NB4 (cell line): Measurements from ENCODE around the gene NRDE2.

Source experiments
- CTCF ChIP-seq: IDR thresholded peaks from one replicate; pipeline ENCODE4 v1.5.1; 2012; ENCODE audit warnings: low read depth, low read length
- MAX ChIP-seq: IDR thresholded peaks from 2 replicates; pipeline ENCODE4 v1.6.1; 2011; ENCODE audit warnings: low read depth, low read length
- MYC ChIP-seq: IDR thresholded peaks from 2 replicates; pipeline ENCODE4 v1.6.1; 2011; ENCODE audit warnings: low read depth, low read length
- POLR2A ChIP-seq: IDR thresholded peaks from 2 replicates; pipeline ENCODE4 v1.6.1; 2011; ENCODE audit warnings: mild to moderate bottlenecking; ENCODE audit not compliant: insufficient read length; ENCODE audit errors: extremely low read depth

- TF ChIP-seq CTCF = no peak
- no peak for TF ChIP-seq POLR2A
- TF ChIP-seq MAX = no peak
- no peak for TF ChIP-seq MYC
These were observed 37.4 kb upstream of the NRDE2 start for GRCh38 chr14:90368946-90369721.
